A673 (cell line): Measurements from ENCODE around the gene CARD11.

ENCODE experiments used
- EZH2 ChIP-seq: fragments of 200-600 bp; sonication (generic); IDR thresholded peaks from 2 replicates; pipeline ENCODE4 v1.6.1; 2017; ENCODE audit warnings: borderline replicate concordance, low read depth, mild to moderate bottlenecking, mixed read lengths, antibody characterized with exemption, low read length; ENCODE audit not compliant: poor library complexity, severe bottlenecking
- TF ChIP-seq, protein P1 (sequence below): fragments of 300-800, 200-600 bp; sonication (generic); conservative IDR thresholded peaks from 2 replicates; pipeline ENCODE4 v1.5.1; 2017; ENCODE audit warnings: low read depth, mild to moderate bottlenecking, antibody characterized with exemption, low read length, moderate library complexity, mixed read lengths

DNA sequence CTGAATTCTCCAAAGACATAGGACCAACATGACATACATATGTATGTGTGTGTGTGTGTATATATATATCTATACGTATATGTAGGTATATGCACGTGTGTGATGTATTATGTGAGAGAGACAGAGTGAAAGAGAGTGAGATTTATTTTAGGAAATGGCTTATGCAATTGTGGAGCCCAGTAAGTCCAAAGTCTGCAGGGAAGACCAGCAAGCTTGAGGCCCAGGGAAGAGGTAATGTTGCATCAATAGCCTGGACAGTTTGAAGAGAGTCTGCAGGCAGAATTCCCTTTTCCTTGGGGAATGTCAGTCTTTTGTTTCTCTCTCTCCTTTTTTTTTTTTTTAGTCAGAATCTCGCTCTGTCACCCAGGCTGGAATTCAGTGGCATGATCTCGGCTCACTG, 33.0 kb upstream of the CARD11 start:
- TF ChIP-seq, protein P1, sequence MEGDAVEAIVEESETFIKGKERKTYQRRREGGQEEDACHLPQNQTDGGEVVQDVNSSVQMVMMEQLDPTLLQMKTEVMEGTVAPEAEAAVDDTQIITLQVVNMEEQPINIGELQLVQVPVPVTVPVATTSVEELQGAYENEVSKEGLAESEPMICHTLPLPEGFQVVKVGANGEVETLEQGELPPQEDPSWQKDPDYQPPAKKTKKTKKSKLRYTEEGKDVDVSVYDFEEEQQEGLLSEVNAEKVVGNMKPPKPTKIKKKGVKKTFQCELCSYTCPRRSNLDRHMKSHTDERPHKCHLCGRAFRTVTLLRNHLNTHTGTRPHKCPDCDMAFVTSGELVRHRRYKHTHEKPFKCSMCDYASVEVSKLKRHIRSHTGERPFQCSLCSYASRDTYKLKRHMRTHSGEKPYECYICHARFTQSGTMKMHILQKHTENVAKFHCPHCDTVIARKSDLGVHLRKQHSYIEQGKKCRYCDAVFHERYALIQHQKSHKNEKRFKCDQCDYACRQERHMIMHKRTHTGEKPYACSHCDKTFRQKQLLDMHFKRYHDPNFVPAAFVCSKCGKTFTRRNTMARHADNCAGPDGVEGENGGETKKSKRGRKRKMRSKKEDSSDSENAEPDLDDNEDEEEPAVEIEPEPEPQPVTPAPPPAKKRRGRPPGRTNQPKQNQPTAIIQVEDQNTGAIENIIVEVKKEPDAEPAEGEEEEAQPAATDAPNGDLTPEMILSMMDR = no peak
- no peak for TF ChIP-seq EZH2
